ENCODE results near the gene STAM2. TPM values are rescaled to one million over a fixed set of nuclear protein-coding genes. Genes with fewer than 3 reads are reported as not detected.

STAM2 gene
- total RNA-seq: 10 to 100 TPM; 22.8 to 45.8 (median 34.0) TPM
- 10 to 100 TPM in 1 of 3 donors, 1 to 10 TPM in 2; 6.5 to 32.5 (median 7.6) TPM for polyA plus RNA-seq
- long read RNA-seq, donor 1, full-length matches to known transcripts: 5 of 5 reads
- long read RNA-seq, donor 1, partial matches to known transcripts: 0 of 5 reads
- long read RNA-seq, donor 1, other reads (novel, unspliced or antisense): 0 of 5 reads
- long read RNA-seq, donor 2, full-length matches to known transcripts: 6 of 6 reads
- long read RNA-seq, donor 2, partial matches to known transcripts: 0 of 6 reads
- long read RNA-seq, donor 2, other reads (novel, unspliced or antisense): 0 of 6 reads
- long read RNA-seq, donor 3, partial matches to known transcripts: 5 of 6 reads
- long read RNA-seq, donor 3, other reads (novel, unspliced or antisense): 0 of 6 reads
- long read RNA-seq, donor 4, full-length matches to known transcripts: 3 of 9 reads
- long read RNA-seq, donor 4, partial matches to known transcripts: 1 of 9 reads
- long read RNA-seq, donor 4, other reads (novel, unspliced or antisense): 5 of 9 reads
- long read RNA-seq, donor 5, full-length matches to known transcripts: 10 of 12 reads
- long read RNA-seq, donor 5, partial matches to known transcripts: 0 of 12 reads
- long read RNA-seq, donor 5, other reads (novel, unspliced or antisense): 2 of 12 reads
- long read RNA-seq, donor 6, partial matches to known transcripts: 0 of 3 reads
- long read RNA-seq, donor 6, other reads (novel, unspliced or antisense): 3 of 3 reads
- long read RNA-seq, donor 7, full-length matches to known transcripts: 3 of 3 reads
- long read RNA-seq, donor 7, partial matches to known transcripts: 0 of 3 reads
- long read RNA-seq, donor 7, other reads (novel, unspliced or antisense): 0 of 3 reads
- long read RNA-seq, donor 8, full-length matches to known transcripts: 8 of 8 reads
- long read RNA-seq, donor 8, partial matches to known transcripts: 0 of 8 reads
- long read RNA-seq, donor 8, other reads (novel, unspliced or antisense): 0 of 8 reads
- long read RNA-seq, donor 9, partial matches to known transcripts: 0 of 1 reads
- long read RNA-seq, donor 9, other reads (novel, unspliced or antisense): 0 of 1 reads
- long read RNA-seq, donor 10, partial matches to known transcripts: 0 of 1 reads
- long read RNA-seq, donor 10, other reads (novel, unspliced or antisense): 0 of 1 reads

DNA sequence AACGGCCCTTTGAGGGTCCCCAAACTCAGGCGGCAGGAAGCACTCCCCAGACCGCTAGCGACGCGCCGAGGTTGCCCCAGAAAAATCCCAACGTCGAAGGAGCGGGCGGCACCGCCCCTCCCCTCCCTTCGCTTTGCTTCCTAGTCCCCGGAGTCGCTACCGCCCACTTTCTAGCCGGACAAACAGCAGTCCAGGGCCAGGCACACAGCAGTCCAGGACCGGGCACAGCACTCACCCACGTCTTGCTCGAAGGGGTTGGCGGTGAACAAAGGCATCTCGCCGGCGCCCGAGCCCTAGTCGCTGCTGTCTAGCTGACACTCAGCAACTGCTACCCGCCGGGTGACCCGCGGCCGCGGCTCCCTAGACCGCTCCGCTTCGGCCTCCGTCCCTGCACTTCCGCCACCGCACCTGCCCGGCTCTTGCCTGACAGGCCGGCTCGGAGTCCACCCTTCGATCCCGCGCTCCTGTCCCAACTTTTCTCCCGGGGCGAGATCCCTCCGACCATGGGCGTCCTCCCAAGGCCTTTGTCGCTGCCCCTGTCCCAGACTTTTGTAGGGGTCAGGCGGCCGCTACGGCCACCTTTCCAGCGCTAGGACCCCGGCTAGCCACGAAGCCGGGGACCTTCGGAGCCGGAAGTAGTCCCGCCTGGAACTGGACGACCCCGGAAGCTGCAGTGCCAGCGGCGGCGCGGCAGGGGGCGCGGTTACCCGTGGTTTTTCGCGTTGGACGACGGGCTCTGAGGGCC, at the start of gene STAM2:
Gene STAM2, minus strand, starts transcription at position 396 of the 745 bp plus-strand sequence. Its CDS starts 121 bp downstream, at position 275.
- Histone ChIP-seq H3K36me3 (replicated peaks in 1 of 2) (no peaks in the 10 kb centered on the region), H3K27ac (peak within 1 kb of the TSS; percentile 92 to 99 (median 97)), H3K4me3 (peak within 1 kb of the TSS; percentile 29 to 99 (median 82)), H3K4me1 (replicated peaks in 1 of 2) (peaks cover 10 to 38% of the 10 kb centered on the region in 2 donors), H3K27me3 (no peaks in the 10 kb centered on the region), H3K9me3 (replicated peaks in 1 of 3) (no peaks in the 10 kb centered on the region)
- intact Hi-C loops (cut with DNase I): loop anchor here in 1 of 2 donors (5.0 kb wide), 1 partner anchor 138 kb away; no protein-coding TSS in a partner anchor
- peak; percentile 78 to 88 for TF ChIP-seq POLR2A (IDR thresholded peaks at IDR 0.05)
- TF ChIP-seq, protein P1, sequence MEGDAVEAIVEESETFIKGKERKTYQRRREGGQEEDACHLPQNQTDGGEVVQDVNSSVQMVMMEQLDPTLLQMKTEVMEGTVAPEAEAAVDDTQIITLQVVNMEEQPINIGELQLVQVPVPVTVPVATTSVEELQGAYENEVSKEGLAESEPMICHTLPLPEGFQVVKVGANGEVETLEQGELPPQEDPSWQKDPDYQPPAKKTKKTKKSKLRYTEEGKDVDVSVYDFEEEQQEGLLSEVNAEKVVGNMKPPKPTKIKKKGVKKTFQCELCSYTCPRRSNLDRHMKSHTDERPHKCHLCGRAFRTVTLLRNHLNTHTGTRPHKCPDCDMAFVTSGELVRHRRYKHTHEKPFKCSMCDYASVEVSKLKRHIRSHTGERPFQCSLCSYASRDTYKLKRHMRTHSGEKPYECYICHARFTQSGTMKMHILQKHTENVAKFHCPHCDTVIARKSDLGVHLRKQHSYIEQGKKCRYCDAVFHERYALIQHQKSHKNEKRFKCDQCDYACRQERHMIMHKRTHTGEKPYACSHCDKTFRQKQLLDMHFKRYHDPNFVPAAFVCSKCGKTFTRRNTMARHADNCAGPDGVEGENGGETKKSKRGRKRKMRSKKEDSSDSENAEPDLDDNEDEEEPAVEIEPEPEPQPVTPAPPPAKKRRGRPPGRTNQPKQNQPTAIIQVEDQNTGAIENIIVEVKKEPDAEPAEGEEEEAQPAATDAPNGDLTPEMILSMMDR (IDR thresholded peaks at IDR 0.05): peak; percentile 86 to 97 (median 94)
- peak; percentile 92 to 97 (median 94) for DNase-seq
- 0 to 1% (median 0%) methylated on average over 11 to 72 of the region's 72 CpGs for WGBS, 4 donors

DNA sequence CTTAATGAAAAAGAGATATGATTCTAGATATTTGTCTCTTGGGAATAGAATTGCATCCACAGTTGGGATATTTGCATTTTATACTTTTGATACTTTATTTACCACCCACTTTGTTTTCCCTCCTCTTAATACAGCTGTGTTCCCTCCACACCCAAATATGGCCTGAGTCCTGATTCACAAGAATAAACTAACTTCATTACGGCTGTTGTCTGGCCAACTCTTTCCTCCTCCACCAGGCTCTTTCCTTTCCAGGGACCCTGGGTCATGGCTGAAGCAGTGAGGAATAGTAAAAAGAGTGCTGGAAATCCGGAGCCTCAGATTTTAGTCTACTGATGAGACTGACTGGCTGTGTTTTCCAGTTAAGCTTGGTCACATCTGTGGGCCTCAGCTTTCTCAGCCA, 48.4 kb upstream of the STAM2 start:
- intact Hi-C loops (cut with DNase I): no loop called here
- H3K4me3 ChIP-seq: no peak overlapping the region
- DNase-seq: no peak
- H3K36me3 ChIP-seq (replicated peaks in 1 of 2): no peaks in the 10 kb centered on the region
- H3K27me3 ChIP-seq: no peaks in the 10 kb centered on the region
- peaks cover 0 to 6% (median 0%) of the 10 kb centered on the region in 3 donors for H3K9me3 ChIP-seq (replicated peaks in 1 of 3)
- H3K27ac ChIP-seq: no peak overlapping the region
- H3K4me1 ChIP-seq (replicated peaks in 1 of 2): peaks cover 0 to 17% of the 10 kb centered on the region in 2 donors
- WGBS, 4 donors: 56 to 70% (median 66%) methylated on average over 2 of the region's 2 CpGs
- TF ChIP-seq, protein P1 (IDR thresholded peaks at IDR 0.05): no peak
- TF ChIP-seq POLR2A (IDR thresholded peaks at IDR 0.05): no peak

DNA sequence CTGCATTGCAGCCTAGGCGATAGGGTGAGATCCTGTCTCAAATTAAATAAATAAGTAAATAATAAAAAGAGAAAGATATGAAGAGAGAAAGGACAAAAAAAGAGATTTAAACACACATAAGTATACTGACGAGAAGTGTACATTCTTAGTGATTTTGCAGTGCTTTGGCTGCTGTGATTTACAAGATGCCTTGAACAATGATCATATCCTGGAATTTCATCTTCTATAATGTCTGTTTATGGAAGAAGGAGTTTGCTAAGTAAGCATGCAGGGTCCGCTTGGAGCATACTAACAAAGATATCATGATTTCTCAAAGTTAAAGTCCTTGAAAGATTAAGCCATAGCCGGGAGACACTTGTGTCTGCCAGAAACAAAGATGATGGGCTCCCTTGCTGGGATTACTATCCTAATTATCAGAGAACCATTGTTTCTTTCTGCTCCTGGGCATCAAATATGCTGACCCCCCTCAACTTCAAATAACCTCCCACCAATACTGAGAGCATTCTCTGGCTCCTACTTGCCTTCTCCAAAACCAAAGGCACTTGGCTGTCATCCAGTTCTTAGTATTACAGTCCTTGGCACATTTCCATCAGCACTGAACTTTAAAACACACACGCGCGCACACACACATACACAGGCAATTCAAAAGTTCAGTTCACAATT, 47.5 kb upstream of the STAM2 start:
- H3K27me3 ChIP-seq: no peaks in the 10 kb centered on the region
- TF ChIP-seq, protein P1 (IDR thresholded peaks at IDR 0.05): no peak
- TF ChIP-seq POLR2A (IDR thresholded peaks at IDR 0.05): no peak
- peaks cover 0 to 17% of the 10 kb centered on the region in 2 donors for H3K4me1 ChIP-seq (replicated peaks in 1 of 2)
- no peak overlapping the region for H3K4me3 ChIP-seq
- DNase-seq: peak; percentile 32 to 71 (median 57)
- H3K9me3 ChIP-seq (replicated peaks in 1 of 3): no peaks in the 10 kb centered on the region
- H3K27ac ChIP-seq: no peak overlapping the region
- 24 to 28% (median 26%) methylated on average over 7 of the region's 7 CpGs for WGBS, 4 donors
- intact Hi-C loops (cut with DNase I): no loop called here
- H3K36me3 ChIP-seq (replicated peaks in 1 of 2): no peaks in the 10 kb centered on the region

Data from adrenal gland (tissue), 19 donors.